ENCODE results near the gene GUSB.
"Not testable (repeated sequence)": the region's sequence is repeated elsewhere in the genome, so short reads cannot be mapped to it uniquely, and the experiment has no call there.

The GUSB gene

GRCh38 chr7:65981965-65982792 is at the start of gene GUSB:
GUSB (minus strand) TSS chr7:65982213; CDS start chr7:65982183, 30 bp downstream.
- DNase-seq, result peak; percentile 95

- DNase-seq, result not testable (repeated sequence)
Observed at GRCh38 chr7:66028342-66028741, 46.3 kb upstream of the GUSB start.

GRCh38 chr7:66016131-66016461 is 34.1 kb upstream of the GUSB start:
- DNase-seq, result no peak

GRCh38 chr7:66015440-66016130 is 33.6 kb upstream of the GUSB start:
- no peak for DNase-seq

GRCh38 chr7:66013938-66014337 is 31.9 kb upstream of the GUSB start:
- DNase-seq, result no peak

- no peak for DNase-seq
Observed at GRCh38 chr7:66007232-66007631, 25.2 kb upstream of the GUSB start.

GRCh38 chr7:66005115-66005671 is 23.2 kb upstream of the GUSB start:
- DNase-seq, result not testable (repeated sequence)

GRCh38 chr7:66000823-66001417 is 18.9 kb upstream of the GUSB start:
- DNase-seq, result not testable (repeated sequence)

- DNase-seq, result not testable (repeated sequence)
Observed at GRCh38 chr7:65994984-65995383, 13.0 kb upstream of the GUSB start.

- no peak for DNase-seq
Observed at GRCh38 chr7:65992526-65992925, 10.5 kb upstream of the GUSB start.

GRCh38 chr7:65991829-65992228 is 9.8 kb upstream of the GUSB start:
- DNase-seq, result not testable (repeated sequence)

- DNase-seq, result no peak
Observed at GRCh38 chr7:65989694-65990080, 7.7 kb upstream of the GUSB start.

- not testable (repeated sequence) for DNase-seq
Observed at GRCh38 chr7:65988503-65988902, 6.5 kb upstream of the GUSB start.

GRCh38 chr7:65988084-65988483 is 6.1 kb upstream of the GUSB start:
- no peak for DNase-seq

- no peak for DNase-seq
Observed at GRCh38 chr7:65983965-65984658, 2.1 kb upstream of the GUSB start.

GRCh38 chr7:65980478-65981250 is 1.3 kb downstream of the GUSB start:
- DNase-seq, result peak; percentile 56

GRCh38 chr7:65979583-65980477 is 2.2 kb downstream of the GUSB start:
- no peak for DNase-seq

- no peak for DNase-seq
Observed at GRCh38 chr7:65978891-65979582, 3.0 kb downstream of the GUSB start.

- DNase-seq, result no peak
Observed at GRCh38 chr7:65976659-65977196, 5.3 kb downstream of the GUSB start.

- DNase-seq, result no peak
Observed at GRCh38 chr7:65975814-65976445, 6.1 kb downstream of the GUSB start.

Data from right forelimb (tissue), 1 donor.